OCI-LY3 (cell line): ENCODE data around the gene LY6G5C.

Experiments used
- H2AFZ ChIP-seq: fragments of 200-600, 300-600 bp; shearing (Covaris generic); 2 replicates; pipeline ENCODE4 v1.6.0; 2014; ENCODE audit warnings: antibody characterized with exemption, low read depth, low read length
- H3K27ac ChIP-seq: fragments of 200-600, 300-600 bp; sonication (generic); 2 replicates; pipeline ENCODE4 v1.5.1; 2014; ENCODE audit warnings: mild to moderate bottlenecking, low read length, moderate library complexity, mixed read lengths
- H3K27me3 ChIP-seq: fragments of 200-600, 300-600 bp; sonication (generic); 2 replicates; pipeline ENCODE4 v1.6.1; 2014; ENCODE audit warnings: low read depth, low read length, mixed read lengths
- H3K36me3 ChIP-seq: fragments of 200-600, 300-600 bp; sonication (generic); replicated peaks from 2 replicates; pipeline ENCODE3; 2014; ENCODE audit warnings: low read depth, low read length, mixed read lengths
- H3K4me1 ChIP-seq: fragments of 300-600, 200-600 bp; sonication (generic); 2 replicates; pipeline ENCODE4 v1.6.1; 2014; ENCODE audit warnings: low read length, mixed read lengths
- H3K4me2 ChIP-seq: fragments of 200-600, 300-600 bp; sonication (generic); 2 replicates; pipeline ENCODE4 v1.6.1; 2014; ENCODE audit warnings: low read length, mixed read lengths
- H3K4me3 ChIP-seq: fragments of 300-600, 200-600 bp; sonication (generic); 2 replicates; pipeline ENCODE4 v1.5.1; 2014; ENCODE audit warnings: antibody characterized with exemption, mild to moderate bottlenecking, low read length, moderate library complexity
- H3K79me2 ChIP-seq: fragments of 300-600, 200-600 bp; shearing (Covaris generic); 2 replicates; pipeline ENCODE4 v1.6.1; 2014; ENCODE audit warnings: mild to moderate bottlenecking, low read length, mixed read lengths
- H3K9ac ChIP-seq: fragments of 300-600, 200-600 bp; shearing (Covaris generic); 2 replicates; pipeline ENCODE4 v1.6.0; 2014; ENCODE audit warnings: mild to moderate bottlenecking, low read length, moderate library complexity
- H3K9me3 ChIP-seq: fragments of 200-600, 300-600 bp; shearing (Covaris generic); 2 replicates; pipeline ENCODE4 v1.6.1; 2014; ENCODE audit warnings: low read length, mixed read lengths; ENCODE audit not compliant: insufficient read depth
- H4K20me1 ChIP-seq: fragments of 200-600, 300-600 bp; sonication (generic); 2 replicates; pipeline ENCODE4 v1.6.1; 2016; ENCODE audit warnings: low read length, mixed read lengths; ENCODE audit not compliant: insufficient read depth
- CTCF ChIP-seq: fragments of 200-600, 300-600 bp; sonication (generic); IDR thresholded peaks from 2 replicates; pipeline ENCODE4 v1.5.1; 2014; ENCODE audit warnings: antibody characterized with exemption, low read length, low read depth
- EZH2phosphoT487 ChIP-seq: fragments of 200-600 bp; shearing (Covaris generic); IDR thresholded peaks from 2 replicates; pipeline ENCODE4 v1.6.1; 2018; ENCODE audit warnings: antibody characterized with exemption, mixed run types, low read depth

The LY6G5C gene

GRCh38 chr6:31657406-31658157, 23.3 kb downstream of the LY6G5C start:
- Histone ChIP-seq H3K27me3 (no peaks in the 10 kb centered on the region), H3K9me3 (no peaks in the 10 kb centered on the region), H3K4me1 (peaks cover 28% of the 10 kb centered on the region), H2AFZ (no peak overlapping the region), H3K4me2 (no peak overlapping the region), H4K20me1 (no peaks in the 10 kb centered on the region), H3K4me3 (no peak overlapping the region), H3K79me2 (peaks cover 25% of the 10 kb centered on the region), H3K9ac (no peak overlapping the region), H3K36me3 (peaks cover 7% of the 10 kb centered on the region), H3K27ac (no peak overlapping the region)
- TF ChIP-seq CTCF (no peak), EZH2phosphoT487 (no peak)

GRCh38 chr6:31655349-31656237, 25.3 kb downstream of the LY6G5C start, which contains the start of gene APOM:
Gene APOM (plus strand): TSS chr6:31655894. CDS start chr6:31655967, 73 bp downstream.
- no peak within 1 kb of the TSS for H3K4me2 ChIP-seq
- peaks cover 40% of the 10 kb centered on the region for H3K79me2 ChIP-seq
- no peak within 1 kb of the TSS for H3K9ac ChIP-seq
- H3K27ac ChIP-seq: no peak within 1 kb of the TSS
- no peaks in the 10 kb centered on the region for H3K9me3 ChIP-seq
- no peaks in the 10 kb centered on the region for H3K36me3 ChIP-seq
- no peak within 1 kb of the TSS for H2AFZ ChIP-seq
- H3K4me3 ChIP-seq: no peak within 1 kb of the TSS
- peaks cover 17% of the 10 kb centered on the region for H3K4me1 ChIP-seq
- H4K20me1 ChIP-seq: peaks cover 2% of the 10 kb centered on the region; the same call in 1 of the 2 replicates
- no peaks in the 10 kb centered on the region for H3K27me3 ChIP-seq
- TF ChIP-seq EZH2phosphoT487 (no peak), CTCF (no peak)

GRCh38 chr6:31654574-31655348, 26.1 kb downstream of the LY6G5C start:
- no peak for TF ChIP-seq CTCF
- no peak for TF ChIP-seq EZH2phosphoT487
- no peak overlapping the region for H3K27ac ChIP-seq
- peaks cover 14% of the 10 kb centered on the region for H3K4me1 ChIP-seq
- H4K20me1 ChIP-seq: peaks cover 2% of the 10 kb centered on the region; the same call in 1 of the 2 replicates
- H3K4me3 ChIP-seq: no peak overlapping the region
- peaks cover 41% of the 10 kb centered on the region for H3K79me2 ChIP-seq
- H3K9me3 ChIP-seq: no peaks in the 10 kb centered on the region
- no peaks in the 10 kb centered on the region for H3K27me3 ChIP-seq
- H3K36me3 ChIP-seq: no peaks in the 10 kb centered on the region
- no peak overlapping the region for H3K9ac ChIP-seq
- no peak overlapping the region for H3K4me2 ChIP-seq
- no peak overlapping the region for H2AFZ ChIP-seq
